Tibial artery (tissue), 4 donors: ENCODE measurements around the gene NF1.

ENCODE experiments used
- DNase-seq, 2 donors: peaks; one replicate each; pipeline ENCODE4 v3.0.0-alpha.2; 2019
- H3K27ac ChIP-seq, 2 donors: fragments of 200-600 bp; sonication (generic) in 1 of 2; 1 replicate in 1 of 2; 2 replicates in 1 of 2; pipeline ENCODE4 v1.5.1; 2018 to 2019; ENCODE audit warnings: mild to moderate bottlenecking in 1 of 2
- H3K27me3 ChIP-seq, 2 donors: fragments of 200-600 bp; sonication (generic) in 1 of 2; one replicate each; pipeline versions ENCODE4 v1.5.1 to v1.6.0; 2016 to 2019
- H3K36me3 ChIP-seq, 3 donors: fragments of 200-600 bp; sonication (generic) in 2 of 3; one replicate each; pipeline ENCODE4 v1.5.1; 2016 to 2019; ENCODE audit warnings: mild to moderate bottlenecking in 2 of 3
- H3K4me1 ChIP-seq, 4 donors: fragments of 200-600 bp; sonication (generic) in 2 of 4; 1 replicate in 3 of 4; 2 replicates in 1 of 4; pipeline ENCODE4 v1.5.1; 2016 to 2019
- H3K4me3 ChIP-seq, 2 donors: fragments of 200-600 bp; sonication (generic) in 1 of 2; 1 replicate in 1 of 2; 2 replicates in 1 of 2; pipeline ENCODE4 v1.5.1; 2018 to 2019; ENCODE audit warnings: mild to moderate bottlenecking in 2 of 2
- H3K9me3 ChIP-seq, 3 donors: fragments of 200-600 bp; sonication (generic) in 1 of 3; one replicate each; pipeline ENCODE4 v1.5.1; 2016 to 2019
- CTCF ChIP-seq, 2 experiments: fragments of 200-600 bp in 1 of 2; fragments of 450-650 bp in 1 of 2; IDR thresholded peaks; one replicate each; pipeline ENCODE4 v1.5.1; 2017 to 2019; ENCODE audit warnings: antibody characterized with exemption in 2 of 2, mild to moderate bottlenecking in 1 of 2, moderate library complexity in 1 of 2
- intact Hi-C: fragments of 100-400 bp; cut with DNase I; formaldehyde crosslinking; loops from one replicate; pipeline ENCODE4 v1.15.0; 2023; ENCODE audit warnings: low total_unique reads

The NF1 gene

GRCh38 chr17:31200287-31200686, 105.5 kb downstream of the NF1 start:
- Histone ChIP-seq H3K27ac (no peak overlapping the region), H3K9me3 (no peaks in the 10 kb centered on the region), H3K4me1 (no peaks in the 10 kb centered on the region), H3K36me3 (no peaks in the 10 kb centered on the region), H3K4me3 (no peak overlapping the region), H3K27me3 (no peaks in the 10 kb centered on the region)
- no peak for TF ChIP-seq CTCF (IDR thresholded peaks at IDR 0.05)
- intact Hi-C loops, result no loop called here
- no peak for DNase-seq

- no peaks in the 10 kb centered on the region for H3K9me3 ChIP-seq
- TF ChIP-seq CTCF (IDR thresholded peaks at IDR 0.05), result no peak
- intact Hi-C loops, result no loop called here
- no peak overlapping the region for H3K27ac ChIP-seq
- no peaks in the 10 kb centered on the region for H3K27me3 ChIP-seq
- no peaks in the 10 kb centered on the region for H3K4me1 ChIP-seq
- DNase-seq, result no peak
- no peak overlapping the region for H3K4me3 ChIP-seq
- H3K36me3 ChIP-seq, result no peaks in the 10 kb centered on the region
These were observed 108.2 kb downstream of the NF1 start for GRCh38 chr17:31202968-31203367.

- Histone ChIP-seq H3K4me1 (peaks cover 0 to 9% (median 0%) of the 10 kb centered on the region in 4 donors), H3K36me3 (peaks cover 0 to 13% (median 6%) of the 10 kb centered on the region in 3 donors), H3K4me3 (no peak overlapping the region), H3K27ac (no peak overlapping the region), H3K27me3 (no peaks in the 10 kb centered on the region), H3K9me3 (no peaks in the 10 kb centered on the region)
- TF ChIP-seq CTCF (IDR thresholded peaks at IDR 0.05), result no peak
- intact Hi-C loops, result no loop called here
- DNase-seq, result no peak
These were observed 116.7 kb downstream of the NF1 start for GRCh38 chr17:31211352-31212012.

- Histone ChIP-seq H3K4me3 (no peak overlapping the region), H3K36me3 (peaks cover 6 to 24% (median 14%) of the 10 kb centered on the region in 3 donors), H3K4me1 (peaks cover 0 to 9% (median 0%) of the 10 kb centered on the region in 4 donors), H3K9me3 (no peaks in the 10 kb centered on the region), H3K27me3 (no peaks in the 10 kb centered on the region), H3K27ac (peak overlapping the region in 1 of 2 donors; percentile 40)
- TF ChIP-seq CTCF (IDR thresholded peaks at IDR 0.05), result peak; percentile 50 to 61
- no peak for DNase-seq
- intact Hi-C loops, result no loop called here
These were observed 121.4 kb downstream of the NF1 start for GRCh38 chr17:31216031-31216751.

- TF ChIP-seq CTCF (IDR thresholded peaks at IDR 0.05), result no peak
These were observed 129.6 kb downstream of the NF1 start for GRCh38 chr17:31224366-31224765.

More at GRCh38 chr17:31224366-31224765, 129.6 kb downstream of the NF1 start:
- intact Hi-C loops, result no loop called here
- no peak for DNase-seq
- no peak overlapping the region for H3K27ac ChIP-seq
- peaks cover 19 to 29% (median 20%) of the 10 kb centered on the region in 3 donors for H3K36me3 ChIP-seq
- H3K4me3 ChIP-seq, result no peak overlapping the region
- H3K27me3 ChIP-seq, result no peaks in the 10 kb centered on the region
- H3K9me3 ChIP-seq, result no peaks in the 10 kb centered on the region
- no peaks in the 10 kb centered on the region for H3K4me1 ChIP-seq
